Uterus (tissue), 2 donors: Measurements from ENCODE around the gene LRRC7.

ENCODE experiments used
- POLR2A ChIP-seq, 2 donors: fragments of 450-650 bp; IDR thresholded peaks; one replicate each; pipeline ENCODE4 v1.6.1; 2016; ENCODE audit warnings: antibody characterized with exemption in 2 of 2, mild to moderate bottlenecking in 1 of 2, moderate library complexity in 1 of 2
- TF ChIP-seq, protein P1 (sequence below), 4 experiments: fragments of 200-600 bp in 2 of 4; fragments of 450-650 bp in 2 of 4; sonication (generic) in 2 of 4; IDR thresholded peaks; one replicate each; pipeline ENCODE4 v1.5.1; 2016 to 2019; ENCODE audit warnings: antibody characterized with exemption in 4 of 4, mild to moderate bottlenecking in 2 of 4, moderate library complexity in 1 of 4

DNA sequence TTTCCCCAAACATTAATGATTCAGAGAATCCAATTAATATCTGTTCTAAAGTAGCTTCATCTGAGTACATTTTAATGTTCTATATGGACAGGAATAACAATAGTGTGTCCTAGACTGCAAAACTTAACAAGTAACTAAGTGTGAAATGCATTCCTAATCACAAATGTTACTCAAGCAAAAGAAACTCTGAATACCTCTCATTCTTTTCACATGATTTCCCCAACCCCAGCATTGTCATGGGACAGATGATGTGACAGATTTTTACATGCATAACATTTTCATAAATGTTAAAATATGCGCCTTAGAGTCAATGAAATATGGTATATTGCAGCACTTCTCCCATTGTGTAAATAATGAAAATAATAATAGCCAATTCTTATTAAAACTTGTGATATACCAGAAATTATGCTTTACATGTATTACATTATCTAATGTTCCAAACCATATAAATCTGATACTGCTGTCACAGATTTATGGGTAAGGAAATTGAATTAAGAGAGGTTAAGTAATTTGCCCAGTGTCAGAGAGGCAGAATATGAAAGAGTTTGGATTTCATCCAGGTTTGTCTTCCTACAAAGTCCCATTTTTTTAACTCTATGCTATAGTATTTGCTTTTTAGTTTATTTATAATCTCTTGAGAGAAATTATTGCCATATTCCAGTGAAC lies 269.4 kb downstream of the LRRC7 start:
- TF ChIP-seq, protein P1, sequence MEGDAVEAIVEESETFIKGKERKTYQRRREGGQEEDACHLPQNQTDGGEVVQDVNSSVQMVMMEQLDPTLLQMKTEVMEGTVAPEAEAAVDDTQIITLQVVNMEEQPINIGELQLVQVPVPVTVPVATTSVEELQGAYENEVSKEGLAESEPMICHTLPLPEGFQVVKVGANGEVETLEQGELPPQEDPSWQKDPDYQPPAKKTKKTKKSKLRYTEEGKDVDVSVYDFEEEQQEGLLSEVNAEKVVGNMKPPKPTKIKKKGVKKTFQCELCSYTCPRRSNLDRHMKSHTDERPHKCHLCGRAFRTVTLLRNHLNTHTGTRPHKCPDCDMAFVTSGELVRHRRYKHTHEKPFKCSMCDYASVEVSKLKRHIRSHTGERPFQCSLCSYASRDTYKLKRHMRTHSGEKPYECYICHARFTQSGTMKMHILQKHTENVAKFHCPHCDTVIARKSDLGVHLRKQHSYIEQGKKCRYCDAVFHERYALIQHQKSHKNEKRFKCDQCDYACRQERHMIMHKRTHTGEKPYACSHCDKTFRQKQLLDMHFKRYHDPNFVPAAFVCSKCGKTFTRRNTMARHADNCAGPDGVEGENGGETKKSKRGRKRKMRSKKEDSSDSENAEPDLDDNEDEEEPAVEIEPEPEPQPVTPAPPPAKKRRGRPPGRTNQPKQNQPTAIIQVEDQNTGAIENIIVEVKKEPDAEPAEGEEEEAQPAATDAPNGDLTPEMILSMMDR (IDR thresholded peaks at IDR 0.05), result no peak
- no peak for TF ChIP-seq POLR2A (IDR thresholded peaks at IDR 0.05)
